ENCODE data around the gene CCDC183.

DNA sequence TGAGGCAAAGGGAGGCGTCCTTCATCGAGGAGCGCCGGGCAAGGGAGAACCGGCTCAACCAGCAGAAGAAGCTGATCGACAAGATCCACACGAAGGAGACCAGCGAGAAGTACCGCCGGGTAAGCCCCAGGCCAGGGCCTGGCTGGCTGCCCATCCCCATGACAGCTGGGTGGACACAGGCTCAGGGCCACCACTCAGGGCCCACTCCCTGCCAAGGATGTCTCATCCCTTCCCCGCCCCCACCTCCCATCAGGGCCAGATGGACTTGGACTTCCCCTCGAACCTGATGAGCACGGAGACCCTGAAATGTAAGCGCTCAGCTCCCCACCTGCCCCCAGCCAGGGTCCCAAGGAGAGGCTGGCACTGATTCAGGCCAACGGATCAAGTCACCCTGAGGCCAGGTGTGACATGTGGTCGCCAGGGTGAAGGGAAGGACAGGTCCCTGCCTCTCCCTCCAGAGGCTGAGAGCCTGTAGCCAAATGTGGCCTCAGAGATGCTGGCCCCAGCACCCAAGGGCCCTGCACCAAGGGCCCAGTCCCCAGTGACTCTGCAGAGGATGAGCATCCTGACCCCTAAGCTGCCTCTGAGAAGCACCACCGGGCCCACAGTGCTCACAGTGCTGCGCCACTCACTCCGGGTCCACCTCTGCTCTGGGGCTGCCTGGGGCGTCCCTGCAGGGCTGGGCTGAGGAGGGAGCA is 8.5 kb downstream of the CCDC183 start:
- TF ChIP-seq, protein P1, sequence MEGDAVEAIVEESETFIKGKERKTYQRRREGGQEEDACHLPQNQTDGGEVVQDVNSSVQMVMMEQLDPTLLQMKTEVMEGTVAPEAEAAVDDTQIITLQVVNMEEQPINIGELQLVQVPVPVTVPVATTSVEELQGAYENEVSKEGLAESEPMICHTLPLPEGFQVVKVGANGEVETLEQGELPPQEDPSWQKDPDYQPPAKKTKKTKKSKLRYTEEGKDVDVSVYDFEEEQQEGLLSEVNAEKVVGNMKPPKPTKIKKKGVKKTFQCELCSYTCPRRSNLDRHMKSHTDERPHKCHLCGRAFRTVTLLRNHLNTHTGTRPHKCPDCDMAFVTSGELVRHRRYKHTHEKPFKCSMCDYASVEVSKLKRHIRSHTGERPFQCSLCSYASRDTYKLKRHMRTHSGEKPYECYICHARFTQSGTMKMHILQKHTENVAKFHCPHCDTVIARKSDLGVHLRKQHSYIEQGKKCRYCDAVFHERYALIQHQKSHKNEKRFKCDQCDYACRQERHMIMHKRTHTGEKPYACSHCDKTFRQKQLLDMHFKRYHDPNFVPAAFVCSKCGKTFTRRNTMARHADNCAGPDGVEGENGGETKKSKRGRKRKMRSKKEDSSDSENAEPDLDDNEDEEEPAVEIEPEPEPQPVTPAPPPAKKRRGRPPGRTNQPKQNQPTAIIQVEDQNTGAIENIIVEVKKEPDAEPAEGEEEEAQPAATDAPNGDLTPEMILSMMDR (IDR thresholded peaks at IDR 0.05; ENCODE audit: low read depth, low read length), result no peak
- no peak for TF ChIP-seq POLR2A (IDR thresholded peaks at IDR 0.05; ENCODE audit: extremely low read depth, insufficient read length)
